ENCODE data around the gene MAN2A1. TPM values are rescaled to one million over a fixed set of nuclear protein-coding genes. Genes with fewer than 3 reads are reported as not detected.

Gene MAN2A1
- total and polyA plus RNA-seq, 2 experiments from 2014 or later: 32.5 to 129 TPM

- TF ChIP-seq ZNF462 (CRISPR knock-in tag; IDR thresholded peaks at IDR 0.05) (no peak), EZH2 (IDR thresholded peaks at IDR 0.05; ENCODE audit: low read depth, unreplicated experiment) (no peak), REST (IDR thresholded peaks at IDR 0.05; ENCODE audit: unreplicated experiment) (no peak), STAT1 (IDR thresholded peaks at IDR 0.05; ENCODE audit: unreplicated experiment) (no peak)
Observed at GRCh38 chr5:109740966-109741365, 51.2 kb downstream of the MAN2A1 start (continued).

- H2AFZ ChIP-seq: no peak overlapping the region
- peaks cover 77% of the 10 kb centered on the region for H3K4me1 Mint-ChIP-seq
- TF ChIP-seq STAT1 (IDR thresholded peaks at IDR 0.05; ENCODE audit: unreplicated experiment) (no peak), EZH2 (IDR thresholded peaks at IDR 0.05; ENCODE audit: low read depth, unreplicated experiment) (no peak), CREB1 (CRISPR knock-in tag; IDR thresholded peaks at IDR 0.05; ENCODE audit: low read depth) (peak; percentile 43; the same call in 1 of the 2 replicates), ZNF462 (CRISPR knock-in tag; IDR thresholded peaks at IDR 0.05) (no peak)
Observed at GRCh38 chr5:109741390-109741789, 51.7 kb downstream of the MAN2A1 start.

More at GRCh38 chr5:109741390-109741789, 51.7 kb downstream of the MAN2A1 start:
- Histone ChIP-seq H3K9me2 (ENCODE audit: insufficient read depth) (no peaks in the 10 kb centered on the region), H3K27ac (ENCODE audit: low read depth) (peak overlapping the region; percentile 96), H3K36me3 (ENCODE audit: insufficient read depth) (no peaks in the 10 kb centered on the region), H3K4me3 (peak overlapping the region; percentile 44), H3K27me3 (ENCODE audit: insufficient read depth) (no peaks in the 10 kb centered on the region), H3K79me2 (replicated peaks; ENCODE audit: insufficient read depth) (peaks cover 75% of the 10 kb centered on the region), H3F3A (replicated peaks; ENCODE audit: low read depth) (no peaks in the 10 kb centered on the region), H3K4me2 (peak overlapping the region; percentile 67), H3K4me1 (ENCODE audit: insufficient read depth) (peaks cover 58% of the 10 kb centered on the region), H4K20me1 (replicated peaks; ENCODE audit: insufficient read depth) (no peaks in the 10 kb centered on the region)
- Mint-ChIP-seq H3K36me3 (ENCODE audit: low read depth) (peaks cover 8% of the 10 kb centered on the region; the same call in 2 of the 3 replicates), H3K4me3 (peak overlapping the region; percentile 67), H3K27me3 (ENCODE audit: insufficient read depth, low read depth, poor library complexity) (peaks cover 10% of the 10 kb centered on the region), H3K27ac (peak overlapping the region; percentile 99), H3K9me3 (no peaks in the 10 kb centered on the region)
- ATAC-seq (peak; percentile 8; the same call in 2 of the 3 replicates), DNase-seq (ENCODE audit: low spot score) (peak; percentile 12)
